Activated T-helper 17 cell treated with anti-CD3 and anti-CD28 coated beads, Interleukin-2, amount 50 U/mL, for 72 hours (primary cell): ENCODE data around the gene IGSF21. TPM values are rescaled to one million over a fixed set of nuclear protein-coding genes. Genes with fewer than 3 reads are reported as not detected.
"Not testable (repeated sequence)": the region's sequence is repeated elsewhere in the genome, so short reads cannot be mapped to it uniquely, and the experiment has no call there.

ENCODE experiments used
- ATAC-seq: fragments of 150-1000 bp; cut with Tn5 transposase; replicated peaks from 2 replicates; pipeline ENCODE4 v1.10.0; 2021; ENCODE audit warnings: mild to moderate bottlenecking, moderate library complexity
- H3K27ac Mint-ChIP-seq: one replicate; pipeline ENCODE4 v1.8.0; 2022; ENCODE audit warnings: mixed read lengths
- H3K27me3 Mint-ChIP-seq: one replicate; pipeline ENCODE4 v1.8.0; 2022; ENCODE audit warnings: mixed read lengths
- H3K36me3 Mint-ChIP-seq: one replicate; pipeline ENCODE4 v1.8.0; 2022; ENCODE audit warnings: low read depth, mild to moderate bottlenecking, mixed read lengths
- H3K4me1 Mint-ChIP-seq: one replicate; pipeline ENCODE4 v1.8.0; 2022; ENCODE audit warnings: mixed read lengths
- H3K4me3 Mint-ChIP-seq: one replicate; pipeline ENCODE4 v1.8.0; 2022; ENCODE audit warnings: mild to moderate bottlenecking, mixed read lengths
- H3K9me3 Mint-ChIP-seq: one replicate; pipeline ENCODE4 v1.8.0; 2022; ENCODE audit warnings: mixed read lengths
- total RNA-seq, 2 donors: library from RNA; stranded (reverse); gene quantifications; one replicate each; pipeline ENCODE4 v1.2.3, GENCODE V29; 2022

The IGSF21 gene
- total RNA-seq, 2 donors from 2014 or later = not detected

GRCh38 chr1:18407166-18408045 lies 299.8 kb downstream of the IGSF21 start:
- no peak overlapping the region for H3K4me3 Mint-ChIP-seq
- peaks cover 13% of the 10 kb centered on the region for H3K27me3 Mint-ChIP-seq
- no peaks in the 10 kb centered on the region for H3K4me1 Mint-ChIP-seq
- no peak for ATAC-seq
- no peak overlapping the region for H3K27ac Mint-ChIP-seq
- H3K9me3 Mint-ChIP-seq = no peaks in the 10 kb centered on the region
- no peaks in the 10 kb centered on the region for H3K36me3 Mint-ChIP-seq

- Mint-ChIP-seq H3K27ac (no peak overlapping the region), H3K4me1 (no peaks in the 10 kb centered on the region), H3K4me3 (no peak overlapping the region), H3K9me3 (no peaks in the 10 kb centered on the region), H3K36me3 (no peaks in the 10 kb centered on the region), H3K27me3 (peaks cover 14% of the 10 kb centered on the region)
- no peak for ATAC-seq
Measured at GRCh38 chr1:18408656-18409370, 301.2 kb downstream of the IGSF21 start.

GRCh38 chr1:18409609-18410237 lies 302.1 kb downstream of the IGSF21 start:
- peaks cover 7% of the 10 kb centered on the region for H3K9me3 Mint-ChIP-seq
- no peak overlapping the region for H3K4me3 Mint-ChIP-seq
- no peak for ATAC-seq
- H3K27me3 Mint-ChIP-seq = peaks cover 23% of the 10 kb centered on the region
- no peak overlapping the region for H3K27ac Mint-ChIP-seq
- no peaks in the 10 kb centered on the region for H3K4me1 Mint-ChIP-seq
- no peaks in the 10 kb centered on the region for H3K36me3 Mint-ChIP-seq

GRCh38 chr1:18410407-18410806 lies 302.8 kb downstream of the IGSF21 start:
- peaks cover 7% of the 10 kb centered on the region for H3K9me3 Mint-ChIP-seq
- no peak overlapping the region for H3K4me3 Mint-ChIP-seq
- H3K4me1 Mint-ChIP-seq = no peaks in the 10 kb centered on the region
- peaks cover 27% of the 10 kb centered on the region for H3K27me3 Mint-ChIP-seq
- H3K36me3 Mint-ChIP-seq = no peaks in the 10 kb centered on the region
- no peak for ATAC-seq
- no peak overlapping the region for H3K27ac Mint-ChIP-seq

GRCh38 chr1:18411321-18411720 lies 303.7 kb downstream of the IGSF21 start:
- Mint-ChIP-seq H3K27me3 (peaks cover 24% of the 10 kb centered on the region), H3K9me3 (peaks cover 7% of the 10 kb centered on the region), H3K27ac (no peak overlapping the region), H3K4me1 (no peaks in the 10 kb centered on the region), H3K4me3 (no peak overlapping the region), H3K36me3 (no peaks in the 10 kb centered on the region)
- ATAC-seq = no peak

- Mint-ChIP-seq H3K27ac (no peak overlapping the region), H3K27me3 (peaks cover 18% of the 10 kb centered on the region), H3K9me3 (peaks cover 7% of the 10 kb centered on the region), H3K4me3 (no peak overlapping the region), H3K4me1 (no peaks in the 10 kb centered on the region), H3K36me3 (no peaks in the 10 kb centered on the region)
- no peak for ATAC-seq
Measured at GRCh38 chr1:18411820-18412641, 304.4 kb downstream of the IGSF21 start.

- no peak for ATAC-seq
- Mint-ChIP-seq H3K4me3 (no peak overlapping the region), H3K4me1 (no peaks in the 10 kb centered on the region), H3K36me3 (no peaks in the 10 kb centered on the region), H3K27me3 (peaks cover 21% of the 10 kb centered on the region), H3K9me3 (peaks cover 7% of the 10 kb centered on the region), H3K27ac (no peak overlapping the region)
Measured at GRCh38 chr1:18412882-18413353, 305.3 kb downstream of the IGSF21 start.

GRCh38 chr1:18413541-18414305 lies 306.1 kb downstream of the IGSF21 start:
- Mint-ChIP-seq H3K36me3 (no peaks in the 10 kb centered on the region), H3K27ac (no peak overlapping the region), H3K9me3 (peaks cover 7% of the 10 kb centered on the region), H3K4me3 (no peak overlapping the region), H3K4me1 (no peaks in the 10 kb centered on the region), H3K27me3 (peaks cover 26% of the 10 kb centered on the region)
- no peak for ATAC-seq

GRCh38 chr1:18414321-18414720 lies 306.7 kb downstream of the IGSF21 start:
- H3K27ac Mint-ChIP-seq = no peak overlapping the region
- H3K4me1 Mint-ChIP-seq = no peaks in the 10 kb centered on the region

GRCh38 chr1:18414872-18415447 lies 307.4 kb downstream of the IGSF21 start:
- no peak overlapping the region for H3K4me3 Mint-ChIP-seq
- H3K36me3 Mint-ChIP-seq = no peaks in the 10 kb centered on the region
- peaks cover 28% of the 10 kb centered on the region for H3K27me3 Mint-ChIP-seq
- H3K9me3 Mint-ChIP-seq = peaks cover 7% of the 10 kb centered on the region
- no peak overlapping the region for H3K27ac Mint-ChIP-seq
- no peaks in the 10 kb centered on the region for H3K4me1 Mint-ChIP-seq
- ATAC-seq = no peak

More at GRCh38 chr1:18414321-18414720, 306.7 kb downstream of the IGSF21 start:
- Mint-ChIP-seq H3K27me3 (peaks cover 26% of the 10 kb centered on the region), H3K9me3 (peaks cover 7% of the 10 kb centered on the region), H3K36me3 (no peaks in the 10 kb centered on the region), H3K4me3 (no peak overlapping the region)
- ATAC-seq = no peak

- Mint-ChIP-seq H3K4me3 (no peak overlapping the region), H3K4me1 (no peaks in the 10 kb centered on the region), H3K27me3 (peaks cover 31% of the 10 kb centered on the region), H3K36me3 (no peaks in the 10 kb centered on the region), H3K9me3 (peaks cover 7% of the 10 kb centered on the region), H3K27ac (no peak overlapping the region)
- no peak for ATAC-seq
Measured at GRCh38 chr1:18415448-18416027, 307.9 kb downstream of the IGSF21 start.

- H3K9me3 Mint-ChIP-seq, H3K4me3 Mint-ChIP-seq, ATAC-seq, H3K36me3 Mint-ChIP-seq, H3K27ac Mint-ChIP-seq, H3K4me1 Mint-ChIP-seq: not testable (repeated sequence)
- H3K27me3 Mint-ChIP-seq = peaks cover 31% of the 10 kb centered on the region
Measured at GRCh38 chr1:18416126-18416525, 308.5 kb downstream of the IGSF21 start.
